ENCODE results near the gene SMARCA4.

DNA sequence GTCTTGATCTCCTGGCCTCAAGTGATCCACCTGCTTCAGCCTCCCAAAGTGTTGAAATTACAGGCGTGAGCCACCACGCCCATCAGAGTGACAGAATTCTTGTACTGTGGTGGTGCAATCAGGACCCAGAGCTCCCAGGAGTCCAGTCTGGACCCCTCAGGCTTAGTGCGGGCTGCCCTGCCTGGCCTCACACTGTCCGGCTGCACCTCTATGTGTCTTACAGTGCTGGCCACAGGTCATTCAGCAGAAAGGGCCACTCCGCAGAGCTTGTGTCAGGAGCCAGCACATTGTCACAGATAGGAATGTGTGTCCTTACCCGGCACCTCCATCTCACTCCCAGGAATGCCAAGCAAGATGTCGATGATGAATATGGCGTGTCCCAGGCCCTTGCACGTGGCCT, 49.2 kb downstream of the SMARCA4 start:
- no peak for TF ChIP-seq SP1 (IDR thresholded peaks at IDR 0.05)
- no peak for TF ChIP-seq FOXK2 (IDR thresholded peaks at IDR 0.05)
- no peak for TF ChIP-seq FOXM1 (IDR thresholded peaks at IDR 0.05; ENCODE audit: borderline replicate concordance)
- no peak for TF ChIP-seq NFRKB (IDR thresholded peaks at IDR 0.05)
- TF ChIP-seq ZNF384 (IDR thresholded peaks at IDR 0.05): no peak
- TF ChIP-seq L3MBTL2 (conservative IDR thresholded peaks at IDR 0.05): no peak
- no peak for TF ChIP-seq LEF1 (IDR thresholded peaks at IDR 0.05; ENCODE audit: borderline replicate concordance)
- TF ChIP-seq ARNT (IDR thresholded peaks at IDR 0.05): no peak
- no peak for TF ChIP-seq ELF4 (IDR thresholded peaks at IDR 0.05)
- TF ChIP-seq, protein P1, sequence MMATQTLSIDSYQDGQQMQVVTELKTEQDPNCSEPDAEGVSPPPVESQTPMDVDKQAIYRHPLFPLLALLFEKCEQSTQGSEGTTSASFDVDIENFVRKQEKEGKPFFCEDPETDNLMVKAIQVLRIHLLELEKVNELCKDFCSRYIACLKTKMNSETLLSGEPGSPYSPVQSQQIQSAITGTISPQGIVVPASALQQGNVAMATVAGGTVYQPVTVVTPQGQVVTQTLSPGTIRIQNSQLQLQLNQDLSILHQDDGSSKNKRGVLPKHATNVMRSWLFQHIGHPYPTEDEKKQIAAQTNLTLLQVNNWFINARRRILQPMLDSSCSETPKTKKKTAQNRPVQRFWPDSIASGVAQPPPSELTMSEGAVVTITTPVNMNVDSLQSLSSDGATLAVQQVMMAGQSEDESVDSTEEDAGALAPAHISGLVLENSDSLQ (IDR thresholded peaks at IDR 0.05): no peak
- no peak for TF ChIP-seq BHLHE40 (IDR thresholded peaks at IDR 0.05; ENCODE audit: borderline replicate concordance)
- TF ChIP-seq FOXA1 (IDR thresholded peaks at IDR 0.05): no peak
- no peak for TF ChIP-seq TARDBP (IDR thresholded peaks at IDR 0.05)
- no peak for TF ChIP-seq CTBP1 (IDR thresholded peaks at IDR 0.05; ENCODE audit: borderline replicate concordance)
